Retinal pigment epithelial cell (primary cell): ENCODE data around the gene VGLL3.

ENCODE experiments used
- DNase-seq: peaks from one replicate; pipeline ENCODE4 v3.0.0-alpha.2; 2010; ENCODE audit warnings: low read depth
- H3K4me3 ChIP-seq: 2 replicates; pipeline ENCODE4 v1.5.1; 2011; ENCODE audit warnings: mild to moderate bottlenecking, low read length, control low read depth, moderate library complexity
- CTCF ChIP-seq: conservative IDR thresholded peaks from 2 replicates; pipeline ENCODE4 v1.5.1; 2011; ENCODE audit warnings: low read depth, low read length, control low read depth, inconsistent platforms

The VGLL3 gene

GRCh38 chr3:86937306-86937791 is 53.6 kb downstream of the VGLL3 start:
- H3K4me3 ChIP-seq, result no peak overlapping the region
- TF ChIP-seq CTCF, result no peak
- DNase-seq, result no peak

GRCh38 chr3:86934851-86935250 is 56.1 kb downstream of the VGLL3 start:
- no peak for TF ChIP-seq CTCF
- no peak overlapping the region for H3K4me3 ChIP-seq
- DNase-seq, result no peak

- DNase-seq, result no peak
- TF ChIP-seq CTCF, result no peak
- H3K4me3 ChIP-seq, result no peak overlapping the region
Observed at GRCh38 chr3:86930831-86931230, 60.1 kb downstream of the VGLL3 start.

- TF ChIP-seq CTCF, result no peak
- DNase-seq, result no peak
Observed at GRCh38 chr3:86930181-86930580, 60.8 kb downstream of the VGLL3 start.

GRCh38 chr3:86929046-86929445 is 61.9 kb downstream of the VGLL3 start:
- no peak for DNase-seq
- H3K4me3 ChIP-seq, result no peak overlapping the region
- no peak for TF ChIP-seq CTCF

More at GRCh38 chr3:86930181-86930580, 60.8 kb downstream of the VGLL3 start:
- no peak overlapping the region for H3K4me3 ChIP-seq

GRCh38 chr3:86923071-86923491 is 67.9 kb downstream of the VGLL3 start:
- no peak overlapping the region for H3K4me3 ChIP-seq
- DNase-seq, result no peak
- no peak for TF ChIP-seq CTCF

GRCh38 chr3:86921971-86922680 is 68.8 kb downstream of the VGLL3 start:
- no peak for TF ChIP-seq CTCF
- H3K4me3 ChIP-seq, result no peak overlapping the region
- DNase-seq, result no peak
